ENCODE results near the gene SCAMP5.
A peak's percentile ranks its signal among the peaks of the same experiment; 100 is the strongest.

Gene SCAMP5

GRCh38 chr15:75037685-75038084, 42.3 kb downstream of the SCAMP5 start:
- peaks cover 13% of the 10 kb centered on the region; the same call in 1 of the 2 replicates for H3K36me3 ChIP-seq
- H4K20me1 ChIP-seq, result no peaks in the 10 kb centered on the region
- 0 out of 2 replicates have a peak, but pooled peaks cover 1% of the 10 kb centered on the region for H3K9me3 ChIP-seq
- no peak for TF ChIP-seq Cebpa-rat (IDR thresholded peaks at IDR 0.05)
- H3K4me1 ChIP-seq, result peaks cover 45% of the 10 kb centered on the region
- no peaks in the 10 kb centered on the region for H3K27me3 ChIP-seq
- no peak overlapping the region for H3K27ac ChIP-seq
- no peak overlapping the region for H3K9ac ChIP-seq
- H3K4me2 ChIP-seq, result peak overlapping the region; percentile 26
- H3K4me3 ChIP-seq, result no peak overlapping the region

GRCh38 chr15:75038231-75038630, 42.9 kb downstream of the SCAMP5 start:
- H3K36me3 ChIP-seq, result peaks cover 13% of the 10 kb centered on the region; the same call in 1 of the 2 replicates
- peak overlapping the region; percentile 26 for H3K4me2 ChIP-seq

GRCh38 chr15:75042730-75043508, 47.6 kb downstream of the SCAMP5 start:
- Histone ChIP-seq H3K4me3 (peak overlapping the region; percentile 26; the same call in 1 of the 2 replicates), H4K20me1 (peaks cover 35% of the 10 kb centered on the region), H3K4me2 (peak overlapping the region; percentile 88), H3K27me3 (no peaks in the 10 kb centered on the region), H3K36me3 (peaks cover 5% of the 10 kb centered on the region; the same call in 1 of the 2 replicates), H3K9ac (peak overlapping the region; percentile 70), H3K27ac (peak overlapping the region; percentile 85), H3K9me3 (no peaks in the 10 kb centered on the region), H3K4me1 (peaks cover 73% of the 10 kb centered on the region)
- no peak for TF ChIP-seq Cebpa-rat (IDR thresholded peaks at IDR 0.05)

More at GRCh38 chr15:75038231-75038630, 42.9 kb downstream of the SCAMP5 start:
- Histone ChIP-seq H4K20me1 (peaks cover 5% of the 10 kb centered on the region), H3K27me3 (no peaks in the 10 kb centered on the region), H3K27ac (no peak overlapping the region), H3K9ac (no peak overlapping the region), H3K4me1 (peaks cover 48% of the 10 kb centered on the region), H3K4me3 (no peak overlapping the region), H3K9me3 (no peaks in the 10 kb centered on the region)
- TF ChIP-seq Cebpa-rat (IDR thresholded peaks at IDR 0.05), result no peak

DNA sequence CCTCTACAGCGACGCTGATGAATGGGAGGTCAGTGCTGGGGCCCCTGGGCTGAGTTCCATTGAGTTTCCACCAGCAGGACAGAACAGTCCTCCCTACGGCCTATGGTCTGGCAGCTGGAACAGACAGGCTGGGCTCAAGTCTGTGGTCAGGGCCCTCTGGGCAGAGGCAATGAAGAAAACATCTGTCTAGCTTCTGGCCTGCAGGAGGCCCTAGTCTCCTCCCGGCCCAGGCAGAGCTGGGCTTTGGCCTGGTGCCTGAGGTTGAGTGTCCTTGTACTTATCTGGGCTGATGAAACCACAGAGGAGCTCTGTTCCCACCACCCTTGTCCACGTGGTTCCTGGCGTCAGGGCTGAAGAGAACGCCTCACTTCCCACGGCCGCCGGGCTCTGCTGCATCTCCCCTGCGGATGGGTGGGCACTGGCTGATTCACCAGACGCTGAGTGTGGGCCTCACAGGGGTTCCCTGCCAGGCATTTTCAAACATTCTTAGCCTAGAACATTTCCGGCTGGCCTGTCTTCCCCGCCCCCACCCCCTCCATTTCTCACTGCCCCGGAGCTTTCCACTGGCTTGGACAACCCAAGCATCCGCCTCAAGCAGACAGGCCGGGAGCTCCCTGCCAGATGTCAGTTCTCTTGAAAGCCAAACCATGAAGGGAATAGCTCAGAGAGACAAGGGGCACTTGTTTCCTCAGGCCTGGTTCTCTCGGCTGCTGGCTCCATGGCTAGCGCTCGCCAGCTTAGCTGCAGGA, 48.3 kb downstream of the SCAMP5 start:
- H3K9me3 ChIP-seq, result no peaks in the 10 kb centered on the region
- peak overlapping the region; percentile 70 for H3K9ac ChIP-seq
- peaks cover 41% of the 10 kb centered on the region for H4K20me1 ChIP-seq
- peaks cover 75% of the 10 kb centered on the region for H3K4me1 ChIP-seq
- peaks cover 12% of the 10 kb centered on the region; the same call in 1 of the 2 replicates for H3K36me3 ChIP-seq
- peak overlapping the region; percentile 88 for H3K4me2 ChIP-seq
- no peak for TF ChIP-seq Cebpa-rat (IDR thresholded peaks at IDR 0.05)
- H3K27me3 ChIP-seq, result no peaks in the 10 kb centered on the region
- H3K27ac ChIP-seq, result peak overlapping the region; percentile 85
- peak overlapping the region; percentile 26; the same call in 1 of the 2 replicates for H3K4me3 ChIP-seq

DNA sequence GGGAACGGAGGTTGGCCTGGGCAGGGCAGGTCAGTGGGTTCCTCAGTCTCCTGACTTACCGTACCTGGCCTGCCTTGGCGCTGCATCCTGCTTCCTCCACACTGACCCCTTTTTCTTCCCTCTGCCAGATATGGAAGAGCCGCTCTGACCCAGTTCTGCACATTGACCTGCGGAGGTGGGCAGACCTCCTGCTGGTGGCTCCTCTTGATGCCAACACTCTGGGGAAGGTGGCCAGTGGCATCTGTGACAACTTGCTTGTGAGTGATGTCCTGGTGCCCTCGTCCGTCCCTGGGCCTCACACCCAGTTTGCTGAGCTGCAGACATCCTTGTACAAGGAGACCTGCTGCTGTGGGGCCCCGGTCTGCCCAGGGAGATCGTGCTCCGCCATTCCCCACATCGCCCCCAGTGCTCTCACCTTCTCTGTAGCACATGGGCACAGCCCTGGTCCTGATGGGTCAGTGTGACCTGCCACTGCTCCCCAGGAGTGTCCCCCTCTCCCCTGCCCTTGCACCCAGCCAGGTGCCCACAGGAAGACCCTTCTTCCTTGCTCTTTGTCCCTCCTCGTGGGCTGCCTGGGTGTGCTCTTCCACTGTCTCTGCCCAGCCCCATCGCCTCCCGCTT, 49.0 kb downstream of the SCAMP5 start:
- Histone ChIP-seq H3K27ac (peak overlapping the region; percentile 85), H3K4me2 (peak overlapping the region; percentile 88), H4K20me1 (peaks cover 41% of the 10 kb centered on the region)

GRCh38 chr15:75045332-75046015, 50.1 kb downstream of the SCAMP5 start:
- H4K20me1 ChIP-seq, result peaks cover 41% of the 10 kb centered on the region
- peak overlapping the region; percentile 88; the same call in 1 of the 2 replicates for H3K4me2 ChIP-seq
- no peak for TF ChIP-seq Cebpa-rat (IDR thresholded peaks at IDR 0.05)
- H3K4me3 ChIP-seq, result no peak overlapping the region
- no peaks in the 10 kb centered on the region for H3K9me3 ChIP-seq
- peak overlapping the region; percentile 85; the same call in 1 of the 2 replicates for H3K27ac ChIP-seq
- no peak overlapping the region for H3K9ac ChIP-seq
- peaks cover 21% of the 10 kb centered on the region for H3K36me3 ChIP-seq
- H3K27me3 ChIP-seq, result no peaks in the 10 kb centered on the region
- peaks cover 93% of the 10 kb centered on the region for H3K4me1 ChIP-seq

More for the DNA sequence above, 49.0 kb downstream of the SCAMP5 start:
- Histone ChIP-seq H3K36me3 (peaks cover 17% of the 10 kb centered on the region; the same call in 1 of the 2 replicates), H3K27me3 (no peaks in the 10 kb centered on the region), H3K4me3 (peak overlapping the region; percentile 0; the same call in 1 of the 2 replicates), H3K9me3 (no peaks in the 10 kb centered on the region), H3K4me1 (peaks cover 82% of the 10 kb centered on the region), H3K9ac (peak overlapping the region; percentile 70; the same call in 1 of the 2 replicates)
- TF ChIP-seq Cebpa-rat (IDR thresholded peaks at IDR 0.05), result no peak

DNA sequence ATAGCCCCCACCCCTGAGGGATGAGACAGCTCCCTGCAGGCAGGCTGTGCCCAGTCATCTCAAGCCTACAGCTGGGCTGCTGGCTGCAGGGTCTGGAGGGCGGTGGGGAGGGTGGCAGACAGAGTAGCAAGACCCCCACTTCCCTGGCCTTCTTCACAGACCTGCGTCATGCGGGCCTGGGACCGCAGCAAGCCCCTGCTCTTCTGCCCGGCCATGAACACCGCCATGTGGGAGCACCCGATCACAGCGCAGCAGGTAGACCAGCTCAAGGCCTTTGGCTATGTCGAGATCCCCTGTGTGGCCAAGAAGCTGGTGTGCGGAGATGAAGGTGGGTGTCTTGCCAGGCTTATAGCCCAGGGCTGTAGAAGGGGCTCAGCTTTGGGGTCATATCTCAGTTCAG, 53.0 kb downstream of the SCAMP5 start:
- Histone ChIP-seq H3K4me3 (no peak overlapping the region), H3K4me1 (peaks cover 85% of the 10 kb centered on the region), H3K9ac (no peak overlapping the region), H3K36me3 (peaks cover 22% of the 10 kb centered on the region), H3K27ac (no peak overlapping the region), H3K27me3 (no peaks in the 10 kb centered on the region), H3K4me2 (peak overlapping the region; percentile 65; the same call in 1 of the 2 replicates), H4K20me1 (peaks cover 34% of the 10 kb centered on the region), H3K9me3 (no peaks in the 10 kb centered on the region)
- TF ChIP-seq Cebpa-rat (IDR thresholded peaks at IDR 0.05), result no peak

- Histone ChIP-seq H3K4me3 (no peak overlapping the region), H3K27ac (peak overlapping the region; percentile 15; the same call in 1 of the 2 replicates), H3K27me3 (no peaks in the 10 kb centered on the region), H3K9ac (0 out of 2 replicates have a peak overlapping the region, but pooled peaks have one; percentile 7), H3K4me1 (peaks cover 75% of the 10 kb centered on the region), H3K4me2 (peak overlapping the region; percentile 65), H3K36me3 (peaks cover 22% of the 10 kb centered on the region), H4K20me1 (peaks cover 24% of the 10 kb centered on the region), H3K9me3 (no peaks in the 10 kb centered on the region)
- no peak for TF ChIP-seq Cebpa-rat (IDR thresholded peaks at IDR 0.05)
Measured at GRCh38 chr15:75049392-75049791, 54.0 kb downstream of the SCAMP5 start.

DNA sequence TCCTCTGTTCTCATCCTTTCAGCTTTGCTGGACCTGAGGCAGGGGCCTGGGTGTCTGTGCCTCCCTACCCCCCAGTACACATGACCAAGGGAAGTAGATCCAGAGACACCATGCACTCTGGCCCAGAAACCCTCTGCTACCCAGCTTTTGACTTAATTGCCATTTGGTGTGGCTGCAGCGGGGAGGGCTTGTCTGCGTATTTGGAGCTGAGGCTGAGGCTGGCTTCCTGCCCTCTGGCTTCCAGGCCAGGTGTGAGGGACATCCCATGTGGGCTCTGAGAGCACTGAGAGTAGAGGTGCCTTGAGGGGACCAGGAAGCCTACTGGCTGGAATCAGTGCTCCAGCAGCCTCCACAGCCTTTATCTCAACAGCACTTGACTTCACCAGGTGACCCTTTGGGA, 54.9 kb downstream of the SCAMP5 start:
- peaks cover 18% of the 10 kb centered on the region for H3K36me3 ChIP-seq
- H3K9me3 ChIP-seq, result no peaks in the 10 kb centered on the region
- H4K20me1 ChIP-seq, result peaks cover 20% of the 10 kb centered on the region; the same call in 1 of the 2 replicates
- TF ChIP-seq Cebpa-rat (IDR thresholded peaks at IDR 0.05), result no peak
- H3K4me1 ChIP-seq, result peaks cover 66% of the 10 kb centered on the region
- no peaks in the 10 kb centered on the region for H3K27me3 ChIP-seq
- H3K4me3 ChIP-seq, result no peak overlapping the region
- peak overlapping the region; percentile 65; the same call in 1 of the 2 replicates for H3K4me2 ChIP-seq
- no peak overlapping the region for H3K27ac ChIP-seq
- H3K9ac ChIP-seq, result no peak overlapping the region

All from BLaER1 (cell line).